ENCODE data around the gene MIEN1.
A peak's percentile ranks its signal among the peaks of the same experiment; 100 is the strongest.

The MIEN1 gene

GRCh38 chr17:39744836-39745215, 14.5 kb upstream of the MIEN1 start:
- peaks cover 18% of the 10 kb centered on the region for H3K36me3 ChIP-seq (ENCODE audit: control insufficient read depth, low read depth, low read length)
- H3K9ac ChIP-seq (ENCODE audit: low read length) = no peak overlapping the region
- no peaks in the 10 kb centered on the region for H3K9me3 ChIP-seq (ENCODE audit: control insufficient read depth, low read depth, low read length)
- H3K4me3 ChIP-seq (ENCODE audit: low read length) = no peak overlapping the region
- H3K27me3 ChIP-seq (ENCODE audit: control insufficient read depth, insufficient read depth, low read length) = no peaks in the 10 kb centered on the region
- no peak overlapping the region for H3K27ac ChIP-seq (ENCODE audit: low read length)
- peaks cover 13% of the 10 kb centered on the region for H3K4me1 ChIP-seq (ENCODE audit: control insufficient read depth, low read depth, low read length)

GRCh38 chr17:39744075-39744835, 13.9 kb upstream of the MIEN1 start:
- no peak overlapping the region for H3K27ac ChIP-seq (ENCODE audit: low read length)
- no peaks in the 10 kb centered on the region for H3K9me3 ChIP-seq (ENCODE audit: control insufficient read depth, low read depth, low read length)
- H3K27me3 ChIP-seq (ENCODE audit: control insufficient read depth, insufficient read depth, low read length) = no peaks in the 10 kb centered on the region
- peaks cover 14% of the 10 kb centered on the region for H3K4me1 ChIP-seq (ENCODE audit: control insufficient read depth, low read depth, low read length)
- peaks cover 18% of the 10 kb centered on the region for H3K36me3 ChIP-seq (ENCODE audit: control insufficient read depth, low read depth, low read length)
- no peak overlapping the region for H3K4me3 ChIP-seq (ENCODE audit: low read length)
- no peak overlapping the region for H3K9ac ChIP-seq (ENCODE audit: low read length)

- Histone ChIP-seq H3K27ac (ENCODE audit: low read length) (no peak overlapping the region), H3K36me3 (ENCODE audit: control insufficient read depth, low read depth, low read length) (peaks cover 18% of the 10 kb centered on the region), H3K9ac (ENCODE audit: low read length) (no peak overlapping the region), H3K27me3 (ENCODE audit: control insufficient read depth, insufficient read depth, low read length) (peaks cover 3% of the 10 kb centered on the region), H3K4me3 (ENCODE audit: low read length) (no peak overlapping the region), H3K9me3 (ENCODE audit: control insufficient read depth, low read depth, low read length) (no peaks in the 10 kb centered on the region), H3K4me1 (ENCODE audit: control insufficient read depth, low read depth, low read length) (peaks cover 14% of the 10 kb centered on the region)
These were observed 12.6 kb upstream of the MIEN1 start for GRCh38 chr17:39742856-39743436.

- Histone ChIP-seq H3K36me3 (ENCODE audit: control insufficient read depth, low read depth, low read length) (peaks cover 18% of the 10 kb centered on the region), H3K9ac (ENCODE audit: low read length) (no peak overlapping the region), H3K9me3 (ENCODE audit: control insufficient read depth, low read depth, low read length) (no peaks in the 10 kb centered on the region), H3K27ac (ENCODE audit: low read length) (no peak overlapping the region), H3K4me3 (ENCODE audit: low read length) (no peak overlapping the region), H3K4me1 (ENCODE audit: control insufficient read depth, low read depth, low read length) (peaks cover 17% of the 10 kb centered on the region), H3K27me3 (ENCODE audit: control insufficient read depth, insufficient read depth, low read length) (peaks cover 5% of the 10 kb centered on the region)
These were observed 12.0 kb upstream of the MIEN1 start for GRCh38 chr17:39742126-39742855.

- H3K27ac ChIP-seq (ENCODE audit: low read length) = peak overlapping the region; percentile 40
- no peaks in the 10 kb centered on the region for H3K9me3 ChIP-seq (ENCODE audit: control insufficient read depth, low read depth, low read length)
- H3K9ac ChIP-seq (ENCODE audit: low read length) = peak overlapping the region; percentile 44
- H3K27me3 ChIP-seq (ENCODE audit: control insufficient read depth, insufficient read depth, low read length) = peaks cover 5% of the 10 kb centered on the region
- peaks cover 12% of the 10 kb centered on the region for H3K36me3 ChIP-seq (ENCODE audit: control insufficient read depth, low read depth, low read length)
- peaks cover 17% of the 10 kb centered on the region for H3K4me1 ChIP-seq (ENCODE audit: control insufficient read depth, low read depth, low read length)
- peak overlapping the region; percentile 89 for H3K4me3 ChIP-seq (ENCODE audit: low read length)
These were observed 10.2 kb upstream of the MIEN1 start for GRCh38 chr17:39740357-39741111.

GRCh38 chr17:39739885-39740356, 9.6 kb upstream of the MIEN1 start:
- no peaks in the 10 kb centered on the region for H3K9me3 ChIP-seq (ENCODE audit: control insufficient read depth, low read depth, low read length)
- H3K4me3 ChIP-seq (ENCODE audit: low read length) = peak overlapping the region; percentile 89
- H3K9ac ChIP-seq (ENCODE audit: low read length) = peak overlapping the region; percentile 44
- peak overlapping the region; percentile 40 for H3K27ac ChIP-seq (ENCODE audit: low read length)
- peaks cover 11% of the 10 kb centered on the region for H3K36me3 ChIP-seq (ENCODE audit: control insufficient read depth, low read depth, low read length)
- H3K27me3 ChIP-seq (ENCODE audit: control insufficient read depth, insufficient read depth, low read length) = peaks cover 5% of the 10 kb centered on the region
- H3K4me1 ChIP-seq (ENCODE audit: control insufficient read depth, low read depth, low read length) = peaks cover 17% of the 10 kb centered on the region

GRCh38 chr17:39738983-39739884, 8.9 kb upstream of the MIEN1 start:
- no peak overlapping the region for H3K27ac ChIP-seq (ENCODE audit: low read length)
- H3K36me3 ChIP-seq (ENCODE audit: control insufficient read depth, low read depth, low read length) = peaks cover 6% of the 10 kb centered on the region
- H3K9me3 ChIP-seq (ENCODE audit: control insufficient read depth, low read depth, low read length) = no peaks in the 10 kb centered on the region
- peak overlapping the region; percentile 73 for H3K9ac ChIP-seq (ENCODE audit: low read length)
- peaks cover 17% of the 10 kb centered on the region for H3K4me1 ChIP-seq (ENCODE audit: control insufficient read depth, low read depth, low read length)
- peak overlapping the region; percentile 89 for H3K4me3 ChIP-seq (ENCODE audit: low read length)
- peaks cover 5% of the 10 kb centered on the region for H3K27me3 ChIP-seq (ENCODE audit: control insufficient read depth, insufficient read depth, low read length)

GRCh38 chr17:39738568-39738901, 8.2 kb upstream of the MIEN1 start:
- Histone ChIP-seq H3K27ac (ENCODE audit: low read length) (peak overlapping the region; percentile 18), H3K4me3 (ENCODE audit: low read length) (peak overlapping the region; percentile 89), H3K4me1 (ENCODE audit: control insufficient read depth, low read depth, low read length) (peaks cover 17% of the 10 kb centered on the region), H3K9me3 (ENCODE audit: control insufficient read depth, low read depth, low read length) (no peaks in the 10 kb centered on the region), H3K36me3 (ENCODE audit: control insufficient read depth, low read depth, low read length) (peaks cover 6% of the 10 kb centered on the region), H3K9ac (ENCODE audit: low read length) (peak overlapping the region; percentile 73), H3K27me3 (ENCODE audit: control insufficient read depth, insufficient read depth, low read length) (peaks cover 5% of the 10 kb centered on the region)

- peaks cover 5% of the 10 kb centered on the region for H3K27me3 ChIP-seq (ENCODE audit: control insufficient read depth, insufficient read depth, low read length)
- peak within 1 kb of the TSS; percentile 73 for H3K9ac ChIP-seq (ENCODE audit: low read length)
- peak within 1 kb of the TSS; percentile 18 for H3K27ac ChIP-seq (ENCODE audit: low read length)
These were observed 7.6 kb upstream of the MIEN1 start, which contains the start of gene GRB7 for GRCh38 chr17:39737760-39738567. GRB7 (plus strand) TSS chr17:39737938; CDS start chr17:39742302, 4,364 bp downstream.

GRCh38 chr17:39737206-39737759, 7.0 kb upstream of the MIEN1 start:
- Histone ChIP-seq H3K4me1 (ENCODE audit: control insufficient read depth, low read depth, low read length) (peaks cover 17% of the 10 kb centered on the region), H3K27me3 (ENCODE audit: control insufficient read depth, insufficient read depth, low read length) (peaks cover 5% of the 10 kb centered on the region), H3K36me3 (ENCODE audit: control insufficient read depth, low read depth, low read length) (no peaks in the 10 kb centered on the region), H3K9ac (ENCODE audit: low read length) (peak overlapping the region; percentile 73), H3K27ac (ENCODE audit: low read length) (no peak overlapping the region), H3K9me3 (ENCODE audit: control insufficient read depth, low read depth, low read length) (no peaks in the 10 kb centered on the region), H3K4me3 (ENCODE audit: low read length) (peak overlapping the region; percentile 89)

More at GRCh38 chr17:39737760-39738567, 7.6 kb upstream of the MIEN1 start, which contains the start of gene GRB7:
- Histone ChIP-seq H3K9me3 (ENCODE audit: control insufficient read depth, low read depth, low read length) (no peaks in the 10 kb centered on the region), H3K36me3 (ENCODE audit: control insufficient read depth, low read depth, low read length) (peaks cover 3% of the 10 kb centered on the region), H3K4me1 (ENCODE audit: control insufficient read depth, low read depth, low read length) (peaks cover 17% of the 10 kb centered on the region), H3K4me3 (ENCODE audit: low read length) (peak within 1 kb of the TSS; percentile 89)
